Measurements from ENCODE around the gene PTPA.

The PTPA gene

DNA sequence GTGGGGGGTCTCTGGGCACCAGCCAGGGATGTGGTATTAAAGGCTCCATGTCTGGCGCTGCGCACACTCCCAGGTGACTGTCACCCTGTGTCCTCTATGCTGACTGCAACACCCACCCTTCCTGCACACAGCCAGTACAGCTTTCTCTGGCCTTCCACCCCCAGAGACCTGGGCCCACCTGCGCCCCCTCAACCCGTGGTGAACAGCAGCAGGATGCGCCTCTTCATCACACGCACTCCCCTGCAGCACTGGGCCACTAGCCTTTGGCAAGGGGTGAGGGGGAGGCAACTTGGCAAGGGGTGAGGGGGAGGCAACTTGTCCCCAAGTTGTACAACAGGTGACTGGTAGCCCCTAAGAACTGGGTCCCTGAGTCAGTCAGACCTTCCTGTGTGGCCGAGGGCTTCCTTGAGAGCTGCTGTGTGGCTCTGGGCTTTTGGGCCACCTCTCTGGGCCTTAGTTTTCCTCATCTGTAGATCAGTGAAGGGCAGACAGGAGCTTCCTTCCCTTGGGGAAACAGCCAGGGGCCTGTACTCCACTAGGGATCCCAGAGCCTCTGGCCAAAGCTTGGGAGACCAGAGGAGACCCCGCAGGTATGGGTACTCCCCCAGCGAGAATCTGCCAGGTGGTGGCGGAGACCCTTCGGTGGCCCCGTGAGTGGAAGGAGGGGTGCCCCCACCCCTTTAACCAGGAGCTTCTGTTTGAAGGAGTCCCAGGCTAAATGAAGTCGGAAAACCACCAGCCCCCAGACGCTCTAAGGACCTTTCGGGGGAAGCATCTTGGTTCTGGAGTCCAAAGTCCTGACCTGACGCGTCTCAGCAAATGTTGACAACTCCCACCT lies 5.1 kb upstream of the PTPA start:
- H3K4me3 ChIP-seq (ENCODE audit: low read length) = no peak overlapping the region
- H3K27ac ChIP-seq (ENCODE audit: low read length) = no peak overlapping the region
- no peak overlapping the region for H3K4me2 ChIP-seq (ENCODE audit: low read depth, low read length)
- H3K9me3 ChIP-seq (replicated peaks; ENCODE audit: insufficient read depth, low read length) = no peaks in the 10 kb centered on the region
- no peaks in the 10 kb centered on the region for H3K4me1 ChIP-seq (ENCODE audit: low read length)
- no peaks in the 10 kb centered on the region for H3K9me2 ChIP-seq (replicated peaks; ENCODE audit: insufficient read depth, low read length)
- H3K27me3 ChIP-seq (replicated peaks; ENCODE audit: insufficient read depth, low read length) = peaks cover 18% of the 10 kb centered on the region
- TF ChIP-seq EZH2phosphoT487 (IDR thresholded peaks at IDR 0.05; ENCODE audit: low read length) (no peak), CTCF (IDR thresholded peaks at IDR 0.05; ENCODE audit: low read length) (no peak), EZH2 (optimal IDR thresholded peaks at IDR 0.05; ENCODE audit: low read depth, low read length) (no peak)
- H2AFZ ChIP-seq (ENCODE audit: low read length) = no peak overlapping the region
- H4K20me1 ChIP-seq (ENCODE audit: insufficient read depth, low read length) = no peaks in the 10 kb centered on the region
- no peaks in the 10 kb centered on the region for H3K79me2 ChIP-seq (ENCODE audit: low read length)
- H3F3A ChIP-seq (ENCODE audit: insufficient read depth, low read length) = no peaks in the 10 kb centered on the region
- no peak for DNase-seq
- H3K9ac ChIP-seq (ENCODE audit: low read length) = no peak overlapping the region
- no peaks in the 10 kb centered on the region for H3K36me3 ChIP-seq (replicated peaks; ENCODE audit: insufficient read depth, low read length)

DNA sequence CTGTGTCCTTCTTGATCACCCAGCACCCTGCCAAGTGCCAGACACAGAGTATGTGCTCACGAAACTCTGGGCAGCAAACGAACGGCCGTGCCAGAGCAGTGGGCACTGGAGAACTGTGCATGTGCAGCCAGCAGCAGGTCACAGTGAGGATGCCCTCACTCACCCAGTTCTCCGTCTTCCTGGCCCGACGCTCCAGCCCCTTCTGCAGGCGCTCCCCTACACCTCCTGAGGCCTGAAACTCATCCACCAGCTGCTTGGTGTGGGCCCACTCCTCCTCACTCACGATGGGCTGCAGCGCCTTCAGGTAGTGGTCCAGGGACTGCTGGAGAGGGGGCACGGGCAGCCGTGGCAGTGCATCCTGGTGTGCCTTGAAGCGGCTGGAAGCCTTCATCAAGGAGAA lies 3.6 kb upstream of the PTPA start:
- Histone ChIP-seq H3F3A (ENCODE audit: insufficient read depth, low read length) (no peaks in the 10 kb centered on the region), H2AFZ (ENCODE audit: low read length) (no peak overlapping the region), H4K20me1 (ENCODE audit: insufficient read depth, low read length) (no peaks in the 10 kb centered on the region), H3K27me3 (replicated peaks; ENCODE audit: insufficient read depth, low read length) (peaks cover 18% of the 10 kb centered on the region), H3K9ac (ENCODE audit: low read length) (no peak overlapping the region), H3K4me1 (ENCODE audit: low read length) (no peaks in the 10 kb centered on the region), H3K4me2 (ENCODE audit: low read depth, low read length) (no peak overlapping the region), H3K4me3 (ENCODE audit: low read length) (no peak overlapping the region), H3K27ac (ENCODE audit: low read length) (no peak overlapping the region), H3K79me2 (ENCODE audit: low read length) (peaks cover 13% of the 10 kb centered on the region), H3K9me2 (replicated peaks; ENCODE audit: insufficient read depth, low read length) (no peaks in the 10 kb centered on the region), H3K36me3 (replicated peaks; ENCODE audit: insufficient read depth, low read length) (no peaks in the 10 kb centered on the region), H3K9me3 (replicated peaks; ENCODE audit: insufficient read depth, low read length) (no peaks in the 10 kb centered on the region)
- TF ChIP-seq EZH2 (optimal IDR thresholded peaks at IDR 0.05; ENCODE audit: low read depth, low read length) = no peak
- TF ChIP-seq CTCF (IDR thresholded peaks at IDR 0.05; ENCODE audit: low read length) = no peak
- TF ChIP-seq EZH2phosphoT487 (IDR thresholded peaks at IDR 0.05; ENCODE audit: low read length) = no peak
- DNase-seq = no peak

GRCh38 chr9:129108083-129108804 lies 3.0 kb upstream of the PTPA start:
- no peaks in the 10 kb centered on the region for H3K9me3 ChIP-seq (replicated peaks; ENCODE audit: insufficient read depth, low read length)
- DNase-seq = no peak
- no peak overlapping the region for H3K4me2 ChIP-seq (ENCODE audit: low read depth, low read length)
- no peak overlapping the region for H3K4me3 ChIP-seq (ENCODE audit: low read length)
- H3K9ac ChIP-seq (ENCODE audit: low read length) = no peak overlapping the region
- no peaks in the 10 kb centered on the region for H3F3A ChIP-seq (ENCODE audit: insufficient read depth, low read length)
- no peaks in the 10 kb centered on the region for H4K20me1 ChIP-seq (ENCODE audit: insufficient read depth, low read length)
- no peak for TF ChIP-seq CTCF (IDR thresholded peaks at IDR 0.05; ENCODE audit: low read length)
- TF ChIP-seq EZH2phosphoT487 (IDR thresholded peaks at IDR 0.05; ENCODE audit: low read length) = no peak
- H3K79me2 ChIP-seq (ENCODE audit: low read length) = peaks cover 19% of the 10 kb centered on the region
- no peak overlapping the region for H3K27ac ChIP-seq (ENCODE audit: low read length)
- no peaks in the 10 kb centered on the region for H3K9me2 ChIP-seq (replicated peaks; ENCODE audit: insufficient read depth, low read length)
- no peaks in the 10 kb centered on the region for H3K36me3 ChIP-seq (replicated peaks; ENCODE audit: insufficient read depth, low read length)
- H3K4me1 ChIP-seq (ENCODE audit: low read length) = no peaks in the 10 kb centered on the region
- peaks cover 18% of the 10 kb centered on the region for H3K27me3 ChIP-seq (replicated peaks; ENCODE audit: insufficient read depth, low read length)
- H2AFZ ChIP-seq (ENCODE audit: low read length) = no peak overlapping the region
